ENCODE data around the gene GNB1.

DNA sequence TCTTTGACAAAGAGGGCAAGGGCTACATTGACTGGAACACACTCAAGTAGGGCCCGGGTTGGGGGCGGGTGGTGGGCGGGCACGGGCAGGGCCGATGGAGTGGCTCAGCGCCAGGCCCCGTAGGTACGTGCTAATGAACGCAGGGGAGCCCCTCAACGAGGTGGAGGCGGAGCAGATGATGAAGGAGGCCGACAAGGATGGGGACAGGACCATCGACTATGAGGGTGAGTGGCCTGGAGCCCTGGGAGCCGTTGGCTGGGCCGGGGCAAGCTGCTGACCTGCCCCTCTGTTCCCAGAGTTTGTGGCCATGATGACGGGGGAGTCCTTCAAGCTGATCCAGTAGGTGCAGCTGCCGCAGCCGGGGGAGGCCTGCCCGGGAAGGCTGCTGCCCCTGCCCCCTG, 26.0 kb upstream of the GNB1 start:
- TF ChIP-seq YY1 (IDR thresholded peaks at IDR 0.05; ENCODE audit: low read depth) (no peak), TCF12 (IDR thresholded peaks at IDR 0.05) (no peak), POLR2AphosphoS5 (IDR thresholded peaks at IDR 0.05; ENCODE audit: low read depth, low read length) (no peak), FOSL2 (IDR thresholded peaks at IDR 0.05; ENCODE audit: borderline replicate concordance, low read depth) (no peak), RFX5 (IDR thresholded peaks at IDR 0.05; ENCODE audit: low read length) (no peak), RAD21 (IDR thresholded peaks at IDR 0.05; ENCODE audit: low read length) (no peak)
- TF ChIP-seq, protein P1, sequence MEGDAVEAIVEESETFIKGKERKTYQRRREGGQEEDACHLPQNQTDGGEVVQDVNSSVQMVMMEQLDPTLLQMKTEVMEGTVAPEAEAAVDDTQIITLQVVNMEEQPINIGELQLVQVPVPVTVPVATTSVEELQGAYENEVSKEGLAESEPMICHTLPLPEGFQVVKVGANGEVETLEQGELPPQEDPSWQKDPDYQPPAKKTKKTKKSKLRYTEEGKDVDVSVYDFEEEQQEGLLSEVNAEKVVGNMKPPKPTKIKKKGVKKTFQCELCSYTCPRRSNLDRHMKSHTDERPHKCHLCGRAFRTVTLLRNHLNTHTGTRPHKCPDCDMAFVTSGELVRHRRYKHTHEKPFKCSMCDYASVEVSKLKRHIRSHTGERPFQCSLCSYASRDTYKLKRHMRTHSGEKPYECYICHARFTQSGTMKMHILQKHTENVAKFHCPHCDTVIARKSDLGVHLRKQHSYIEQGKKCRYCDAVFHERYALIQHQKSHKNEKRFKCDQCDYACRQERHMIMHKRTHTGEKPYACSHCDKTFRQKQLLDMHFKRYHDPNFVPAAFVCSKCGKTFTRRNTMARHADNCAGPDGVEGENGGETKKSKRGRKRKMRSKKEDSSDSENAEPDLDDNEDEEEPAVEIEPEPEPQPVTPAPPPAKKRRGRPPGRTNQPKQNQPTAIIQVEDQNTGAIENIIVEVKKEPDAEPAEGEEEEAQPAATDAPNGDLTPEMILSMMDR (IDR thresholded peaks at IDR 0.05), result no peak
- TF ChIP-seq, protein P2, sequence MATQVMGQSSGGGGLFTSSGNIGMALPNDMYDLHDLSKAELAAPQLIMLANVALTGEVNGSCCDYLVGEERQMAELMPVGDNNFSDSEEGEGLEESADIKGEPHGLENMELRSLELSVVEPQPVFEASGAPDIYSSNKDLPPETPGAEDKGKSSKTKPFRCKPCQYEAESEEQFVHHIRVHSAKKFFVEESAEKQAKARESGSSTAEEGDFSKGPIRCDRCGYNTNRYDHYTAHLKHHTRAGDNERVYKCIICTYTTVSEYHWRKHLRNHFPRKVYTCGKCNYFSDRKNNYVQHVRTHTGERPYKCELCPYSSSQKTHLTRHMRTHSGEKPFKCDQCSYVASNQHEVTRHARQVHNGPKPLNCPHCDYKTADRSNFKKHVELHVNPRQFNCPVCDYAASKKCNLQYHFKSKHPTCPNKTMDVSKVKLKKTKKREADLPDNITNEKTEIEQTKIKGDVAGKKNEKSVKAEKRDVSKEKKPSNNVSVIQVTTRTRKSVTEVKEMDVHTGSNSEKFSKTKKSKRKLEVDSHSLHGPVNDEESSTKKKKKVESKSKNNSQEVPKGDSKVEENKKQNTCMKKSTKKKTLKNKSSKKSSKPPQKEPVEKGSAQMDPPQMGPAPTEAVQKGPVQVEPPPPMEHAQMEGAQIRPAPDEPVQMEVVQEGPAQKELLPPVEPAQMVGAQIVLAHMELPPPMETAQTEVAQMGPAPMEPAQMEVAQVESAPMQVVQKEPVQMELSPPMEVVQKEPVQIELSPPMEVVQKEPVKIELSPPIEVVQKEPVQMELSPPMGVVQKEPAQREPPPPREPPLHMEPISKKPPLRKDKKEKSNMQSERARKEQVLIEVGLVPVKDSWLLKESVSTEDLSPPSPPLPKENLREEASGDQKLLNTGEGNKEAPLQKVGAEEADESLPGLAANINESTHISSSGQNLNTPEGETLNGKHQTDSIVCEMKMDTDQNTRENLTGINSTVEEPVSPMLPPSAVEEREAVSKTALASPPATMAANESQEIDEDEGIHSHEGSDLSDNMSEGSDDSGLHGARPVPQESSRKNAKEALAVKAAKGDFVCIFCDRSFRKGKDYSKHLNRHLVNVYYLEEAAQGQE (IDR thresholded peaks at IDR 0.05; ENCODE audit: low read depth, low read length), result no peak
